ENCODE data around the gene ANAPC5.

ANAPC5 gene

DNA sequence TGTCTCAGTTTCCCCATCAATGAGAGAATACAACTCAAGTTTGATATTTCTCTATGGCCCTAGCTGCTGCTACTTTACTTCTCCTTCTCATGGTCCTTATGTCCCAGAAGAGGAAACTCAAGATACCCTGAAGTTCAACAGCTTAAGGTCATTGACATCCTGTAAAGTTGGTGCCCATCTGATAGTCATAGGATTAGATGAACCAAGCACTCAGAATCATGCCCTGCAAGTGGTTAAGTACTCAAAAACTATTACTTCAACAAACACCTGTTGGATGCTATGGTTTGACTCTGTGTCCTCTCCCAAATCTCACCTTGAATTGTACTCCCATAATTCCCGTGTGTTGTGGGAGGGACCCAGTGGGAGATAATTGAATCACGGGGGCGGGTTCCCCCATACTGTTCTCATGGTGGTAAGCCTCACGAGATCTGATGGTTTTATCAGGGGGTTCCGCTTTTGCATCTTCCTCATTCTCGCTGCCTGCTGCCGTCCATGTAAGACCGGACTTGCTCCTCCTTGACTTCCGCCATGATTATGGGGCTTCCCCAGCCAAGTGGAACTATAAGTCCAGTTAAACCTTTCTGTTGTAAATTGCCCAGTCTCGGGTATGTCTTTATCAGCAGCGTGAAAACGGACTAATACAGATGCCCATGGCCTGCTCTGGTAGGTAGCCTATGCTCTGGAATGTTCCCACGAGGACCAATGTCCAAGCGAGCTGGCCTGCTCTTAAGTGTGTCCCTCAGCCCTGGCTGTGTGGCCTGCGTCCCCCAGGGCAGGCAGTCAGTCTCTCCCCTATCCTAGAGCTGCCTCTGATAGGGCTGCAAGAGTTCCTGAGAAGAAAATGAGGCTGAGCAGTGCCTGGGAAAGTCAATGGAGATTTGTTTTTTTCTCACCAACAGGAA lies 73.8 kb downstream of the ANAPC5 start:
- Mint-ChIP-seq H3K36me3 (ENCODE audit: low read depth) (peaks cover 74% of the 10 kb centered on the region), H3K27ac (no peak overlapping the region), H3K9me3 (no peaks in the 10 kb centered on the region), H3K4me3 (no peak overlapping the region), H3K4me1 (ENCODE audit: low read depth) (peaks cover 12% of the 10 kb centered on the region), H3K27me3 (no peaks in the 10 kb centered on the region)
- DNase-seq: no peak

GRCh38 chr12:121277374-121277759 lies 74.8 kb downstream of the ANAPC5 start:
- no peaks in the 10 kb centered on the region for H3K27me3 Mint-ChIP-seq
- H3K4me3 Mint-ChIP-seq: no peak overlapping the region
- peak overlapping the region; percentile 12 for H3K27ac Mint-ChIP-seq
- H3K9me3 Mint-ChIP-seq: no peaks in the 10 kb centered on the region
- H3K36me3 Mint-ChIP-seq (ENCODE audit: low read depth): peaks cover 79% of the 10 kb centered on the region
- peaks cover 12% of the 10 kb centered on the region for H3K4me1 Mint-ChIP-seq (ENCODE audit: low read depth)
- no peak for DNase-seq

DNA sequence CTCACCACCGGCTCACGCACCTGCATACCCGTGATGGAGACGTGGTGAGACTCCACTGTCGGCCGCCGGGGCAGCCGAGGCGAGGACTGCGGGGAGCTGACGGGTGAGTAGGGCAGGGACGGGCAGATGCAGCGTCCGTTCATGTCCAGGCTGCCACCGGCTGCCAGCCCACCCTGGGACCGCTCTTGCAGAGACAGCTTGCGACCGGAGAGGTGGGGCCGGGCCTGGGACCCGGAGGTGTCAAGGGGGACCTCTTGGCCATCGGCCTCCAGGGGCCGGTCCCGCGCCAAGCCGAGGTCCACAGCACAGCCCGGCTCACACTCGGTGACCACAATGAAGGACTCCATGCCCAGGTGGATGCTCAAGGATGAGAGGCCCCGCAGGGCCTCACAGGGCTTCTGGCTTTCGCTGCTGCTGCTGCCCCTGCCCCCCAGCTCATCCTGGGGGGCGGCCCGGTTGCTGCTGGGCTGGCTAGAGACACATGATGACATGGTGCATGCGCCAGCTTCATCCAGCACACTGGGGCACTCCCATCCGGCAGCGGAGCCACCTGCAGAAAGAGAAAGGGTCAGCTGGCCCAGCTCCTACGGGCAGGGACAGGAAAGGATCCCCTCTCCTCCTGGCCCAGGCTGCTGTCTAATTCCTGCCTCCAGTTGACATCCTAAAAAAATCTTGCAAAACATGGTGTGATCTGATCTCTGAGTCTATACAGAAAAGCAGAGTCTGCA lies 78.0 kb downstream of the ANAPC5 start:
- no peak for DNase-seq
- peaks cover 12% of the 10 kb centered on the region for H3K4me1 Mint-ChIP-seq (ENCODE audit: low read depth)
- H3K4me3 Mint-ChIP-seq: no peak overlapping the region
- peaks cover 80% of the 10 kb centered on the region for H3K36me3 Mint-ChIP-seq (ENCODE audit: low read depth)
- H3K27ac Mint-ChIP-seq: no peak overlapping the region
- no peaks in the 10 kb centered on the region for H3K27me3 Mint-ChIP-seq
- H3K9me3 Mint-ChIP-seq: no peaks in the 10 kb centered on the region

- DNase-seq: no peak
- peaks cover 11% of the 10 kb centered on the region for H3K4me1 Mint-ChIP-seq (ENCODE audit: low read depth)
These were observed 78.8 kb downstream of the ANAPC5 start for GRCh38 chr12:121273364-121273896.

DNA sequence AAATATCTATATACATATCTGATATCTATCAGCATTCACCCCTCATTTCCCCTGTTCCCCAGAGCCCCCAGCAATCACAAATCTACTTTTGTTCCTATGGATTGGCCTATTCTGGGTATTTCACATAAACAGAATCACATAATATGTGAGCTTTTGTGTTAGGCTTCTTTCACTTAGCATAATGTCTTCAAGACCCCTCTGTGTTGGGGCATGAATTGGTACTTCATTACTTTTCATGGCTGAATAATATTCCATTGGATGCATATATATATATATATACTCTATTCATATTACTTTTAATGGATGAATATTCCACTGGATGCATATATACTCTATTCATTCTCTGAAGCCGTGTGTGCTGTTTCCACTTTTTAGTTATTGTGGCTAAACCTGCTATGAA lies 84.4 kb downstream of the ANAPC5 start:
- Mint-ChIP-seq H3K4me3 (no peak overlapping the region), H3K27ac (no peak overlapping the region), H3K27me3 (no peaks in the 10 kb centered on the region), H3K9me3 (no peaks in the 10 kb centered on the region), H3K4me1 (ENCODE audit: low read depth) (no peaks in the 10 kb centered on the region), H3K36me3 (ENCODE audit: low read depth) (peaks cover 79% of the 10 kb centered on the region)
- DNase-seq: no peak

More at GRCh38 chr12:121273364-121273896, 78.8 kb downstream of the ANAPC5 start:
- Mint-ChIP-seq H3K27ac (no peak overlapping the region), H3K27me3 (no peaks in the 10 kb centered on the region), H3K9me3 (no peaks in the 10 kb centered on the region), H3K36me3 (ENCODE audit: low read depth) (peaks cover 80% of the 10 kb centered on the region), H3K4me3 (no peak overlapping the region)

- DNase-seq: no peak
- peaks cover 83% of the 10 kb centered on the region for H3K36me3 Mint-ChIP-seq (ENCODE audit: low read depth)
- H3K4me1 Mint-ChIP-seq (ENCODE audit: low read depth): no peaks in the 10 kb centered on the region
- no peak overlapping the region for H3K4me3 Mint-ChIP-seq
- H3K27ac Mint-ChIP-seq: peak overlapping the region; percentile 27
- no peaks in the 10 kb centered on the region for H3K9me3 Mint-ChIP-seq
- H3K27me3 Mint-ChIP-seq: no peaks in the 10 kb centered on the region
These were observed 87.2 kb downstream of the ANAPC5 start for GRCh38 chr12:121264951-121265515.

GRCh38 chr12:121264135-121264534 lies 88.1 kb downstream of the ANAPC5 start:
- DNase-seq: no peak
- no peak overlapping the region for H3K27ac Mint-ChIP-seq
- no peaks in the 10 kb centered on the region for H3K27me3 Mint-ChIP-seq
- H3K9me3 Mint-ChIP-seq: no peaks in the 10 kb centered on the region
- no peaks in the 10 kb centered on the region for H3K4me1 Mint-ChIP-seq (ENCODE audit: low read depth)
- H3K4me3 Mint-ChIP-seq: no peak overlapping the region
- H3K36me3 Mint-ChIP-seq (ENCODE audit: low read depth): peaks cover 83% of the 10 kb centered on the region

DNA sequence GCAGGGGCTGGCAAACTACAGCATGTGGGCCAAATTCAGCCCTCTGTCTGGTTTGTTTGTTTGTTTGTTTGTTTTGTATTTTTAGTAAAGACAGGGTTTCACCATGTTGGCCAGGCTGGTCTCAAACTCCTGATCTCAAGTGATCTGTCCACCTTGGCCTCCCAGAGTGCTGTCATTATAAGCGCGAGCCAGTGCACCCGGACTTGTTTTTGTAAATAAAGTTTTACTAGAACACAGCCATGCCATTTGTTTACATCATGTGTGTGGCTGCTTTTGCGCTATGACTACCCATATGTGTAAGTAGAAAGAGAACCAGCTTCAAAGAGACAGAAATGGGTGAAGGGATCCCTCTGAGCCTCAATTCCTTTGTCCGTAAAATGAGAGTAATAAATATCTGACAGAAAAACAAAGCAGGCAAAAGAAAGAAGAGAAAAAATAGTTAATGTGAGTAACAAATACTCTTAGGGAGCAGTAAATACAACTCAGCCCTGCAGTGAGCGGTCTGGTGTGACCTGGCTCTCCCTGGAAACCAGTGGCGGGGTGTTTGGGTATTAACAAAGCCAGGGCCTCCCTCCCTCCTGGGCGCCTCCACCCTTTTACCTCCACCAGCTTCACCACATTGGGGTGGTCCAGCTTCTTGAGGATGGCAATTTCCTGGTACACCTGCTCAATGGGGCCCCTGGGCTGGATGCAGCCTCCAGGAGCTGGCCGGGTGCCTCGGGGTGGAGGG lies 88.8 kb downstream of the ANAPC5 start:
- H3K4me1 Mint-ChIP-seq (ENCODE audit: low read depth): no peaks in the 10 kb centered on the region
- no peaks in the 10 kb centered on the region for H3K27me3 Mint-ChIP-seq
- H3K36me3 Mint-ChIP-seq (ENCODE audit: low read depth): peaks cover 83% of the 10 kb centered on the region
- no peak overlapping the region for H3K4me3 Mint-ChIP-seq
- H3K27ac Mint-ChIP-seq: no peak overlapping the region
- no peaks in the 10 kb centered on the region for H3K9me3 Mint-ChIP-seq
- no peak for DNase-seq

DNA sequence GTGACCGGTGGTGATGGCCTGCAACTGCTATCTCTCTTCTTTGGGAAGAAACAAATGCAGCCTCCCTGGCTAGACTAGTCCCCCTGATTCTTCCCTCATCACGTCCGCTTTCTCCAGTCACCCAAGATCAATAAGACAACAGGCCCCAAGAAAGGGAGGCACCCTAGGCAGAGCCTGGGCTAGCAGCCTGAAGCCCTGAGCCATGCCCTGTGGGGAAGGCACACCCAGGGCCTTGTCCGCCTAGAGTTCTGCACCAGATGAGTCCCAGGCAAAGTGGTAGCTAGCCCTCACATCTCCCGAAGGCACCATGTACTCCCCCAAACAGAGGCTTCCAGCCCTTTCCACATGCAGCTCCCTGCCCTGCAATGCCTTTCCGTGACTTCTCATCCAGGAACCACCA lies 90.8 kb downstream of the ANAPC5 start:
- Mint-ChIP-seq H3K27ac (no peak overlapping the region), H3K9me3 (no peaks in the 10 kb centered on the region), H3K4me1 (ENCODE audit: low read depth) (no peaks in the 10 kb centered on the region), H3K4me3 (no peak overlapping the region), H3K27me3 (no peaks in the 10 kb centered on the region), H3K36me3 (ENCODE audit: low read depth) (peaks cover 84% of the 10 kb centered on the region)
- DNase-seq: no peak

- Mint-ChIP-seq H3K27ac (no peak overlapping the region), H3K9me3 (no peaks in the 10 kb centered on the region), H3K36me3 (ENCODE audit: low read depth) (peaks cover 87% of the 10 kb centered on the region), H3K4me1 (ENCODE audit: low read depth) (no peaks in the 10 kb centered on the region), H3K27me3 (no peaks in the 10 kb centered on the region), H3K4me3 (no peak overlapping the region)
- no peak for DNase-seq
These were observed 92.1 kb downstream of the ANAPC5 start for GRCh38 chr12:121260091-121260490.

DNA sequence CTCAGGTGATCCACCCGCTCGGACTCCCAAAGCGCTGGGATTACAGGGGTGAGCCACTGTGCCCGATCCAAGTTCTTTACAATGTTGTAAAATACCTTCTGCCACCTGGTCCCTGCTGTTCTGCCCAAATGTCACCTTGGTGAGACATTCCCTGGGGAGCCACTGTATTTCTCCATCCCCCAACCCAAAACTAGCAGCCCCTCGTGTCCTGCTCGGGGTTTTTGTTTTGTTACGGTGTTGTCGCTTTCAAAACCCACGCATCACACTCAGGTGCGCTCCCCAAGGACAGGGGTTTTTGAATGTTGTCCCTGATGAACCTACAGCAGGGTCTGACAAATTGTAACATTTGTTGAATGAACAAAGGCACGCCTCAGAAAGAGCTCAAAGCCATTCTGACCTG lies 93.1 kb downstream of the ANAPC5 start:
- DNase-seq: no peak
- peaks cover 3% of the 10 kb centered on the region for H3K4me1 Mint-ChIP-seq (ENCODE audit: low read depth)
- H3K36me3 Mint-ChIP-seq (ENCODE audit: low read depth): peaks cover 89% of the 10 kb centered on the region
- H3K27ac Mint-ChIP-seq: no peak overlapping the region
- no peaks in the 10 kb centered on the region for H3K9me3 Mint-ChIP-seq
- no peak overlapping the region for H3K4me3 Mint-ChIP-seq
- no peaks in the 10 kb centered on the region for H3K27me3 Mint-ChIP-seq
